HG02981 (cell line): ENCODE results near the gene RYR1.
"Not testable (repeated sequence)": the region's sequence is repeated elsewhere in the genome, so short reads cannot be mapped to it uniquely, and the experiment has no call there.

ENCODE experiments used
- ATAC-seq: cut with Tn5 transposase; IDR thresholded peaks from one replicate; pipeline ENCODE4 v1.9.1; 2021; ENCODE audit warnings: mild to moderate bottlenecking, moderate library complexity; ENCODE audit not compliant: unreplicated experiment

The RYR1 gene

GRCh38 chr19:38537071-38537936 lies 103.8 kb downstream of the RYR1 start:
- ATAC-seq, result no peak

GRCh38 chr19:38538386-38538785 lies 104.9 kb downstream of the RYR1 start:
- no peak for ATAC-seq

GRCh38 chr19:38538793-38539528 lies 105.5 kb downstream of the RYR1 start:
- no peak for ATAC-seq

- no peak for ATAC-seq
These were observed 106.3 kb downstream of the RYR1 start for GRCh38 chr19:38539751-38540150.

GRCh38 chr19:38542040-38542439 lies 108.5 kb downstream of the RYR1 start:
- no peak for ATAC-seq

GRCh38 chr19:38543286-38543806 lies 109.9 kb downstream of the RYR1 start:
- no peak for ATAC-seq

- ATAC-seq, result no peak
These were observed 110.5 kb downstream of the RYR1 start for GRCh38 chr19:38543807-38544568.

- no peak for ATAC-seq
These were observed 111.3 kb downstream of the RYR1 start for GRCh38 chr19:38544569-38545315.

GRCh38 chr19:38545596-38545995 lies 112.1 kb downstream of the RYR1 start:
- ATAC-seq, result no peak

GRCh38 chr19:38547421-38547820 lies 113.9 kb downstream of the RYR1 start:
- ATAC-seq, result no peak

- no peak for ATAC-seq
These were observed 115.6 kb downstream of the RYR1 start for GRCh38 chr19:38549061-38549460.

- no peak for ATAC-seq
These were observed 116.5 kb downstream of the RYR1 start for GRCh38 chr19:38549942-38550341.

- no peak for ATAC-seq
These were observed 116.9 kb downstream of the RYR1 start for GRCh38 chr19:38550376-38550775.

GRCh38 chr19:38551450-38551813 lies 117.9 kb downstream of the RYR1 start:
- ATAC-seq, result no peak

- ATAC-seq, result not testable (repeated sequence)
These were observed 119.7 kb downstream of the RYR1 start for GRCh38 chr19:38553239-38553638.

GRCh38 chr19:38554676-38555141 lies 121.2 kb downstream of the RYR1 start:
- ATAC-seq, result no peak

- ATAC-seq, result no peak
These were observed 121.7 kb downstream of the RYR1 start for GRCh38 chr19:38555200-38555599.

- no peak for ATAC-seq
These were observed 123.2 kb downstream of the RYR1 start for GRCh38 chr19:38556521-38557174.

- ATAC-seq, result no peak
These were observed 123.8 kb downstream of the RYR1 start for GRCh38 chr19:38557205-38557799.
